Psoas muscle (tissue), 8 donors: ENCODE results near the gene QSOX2. TPM values are rescaled to one million over a fixed set of nuclear protein-coding genes. Genes with fewer than 3 reads are reported as not detected.

Experiments used
- ATAC-seq, 4 donors: fragments of 200-7000 bp; cut with Tn5 transposase; one replicate each; pipeline ENCODE4 v1.9.1; 2020; ENCODE audit warnings: moderate library complexity in 3 of 4, mild to moderate bottlenecking in 2 of 4
- DNase-seq, 2 donors: peaks; one replicate each; pipeline ENCODE4 v3.0.0-alpha.2; 2020
- H3K27ac ChIP-seq: fragments of 200-600 bp; one replicate; pipeline ENCODE4 v1.8.0; 2022
- H3K27me3 ChIP-seq, 3 donors: fragments of 200-600 bp in 1 of 3; one replicate each; pipeline versions ENCODE4 v1.6.1 to v1.8.0; 2013 to 2022; ENCODE audit warnings: low read length in 2 of 3, mild to moderate bottlenecking in 2 of 3, moderate library complexity in 1 of 3; ENCODE audit not compliant: insufficient read depth in 3 of 3
- H3K36me3 ChIP-seq, 2 donors: fragments of 200-600 bp in 1 of 2; one replicate each; pipeline versions ENCODE4 v1.6.1 to v1.8.0; 2013 to 2022; ENCODE audit warnings: low read depth in 1 of 2, mild to moderate bottlenecking in 1 of 2, moderate library complexity in 1 of 2; ENCODE audit not compliant: insufficient read depth in 1 of 2
- H3K4me1 ChIP-seq: fragments of 200-600 bp; one replicate; pipeline ENCODE4 v1.8.0; 2022
- H3K4me3 ChIP-seq: fragments of 200-600 bp; one replicate; pipeline ENCODE4 v1.8.0; 2022; ENCODE audit warnings: mild to moderate bottlenecking
- H3K9me3 ChIP-seq: fragments of 200-600 bp; one replicate; pipeline ENCODE4 v1.8.0; 2022
- WGBS, 3 donors: extraction: QIAGEN DNeasy Blood & Tissue Kit; methylation state at CpG; one replicate each; pipeline versions ENCODE4 v1.1.6 to v1.1.7; 2013; 5-methylcytosine and 5-hydroxymethylcytosine counted together
- intact Hi-C, 2 donors: fragments of 100-400 bp; cut with DNase I; formaldehyde crosslinking; loops; one replicate each; pipeline versions ENCODE4 v1.11.0 to v1.14.2; 2022
- polyA plus RNA-seq, 3 donors: library from polyadenylated mRNA; stranded (reverse); fragments of 200-250 nt; gene quantifications; one replicate each; pipeline ENCODE4 v1.2.3, GENCODE V29; 2013
- total RNA-seq, 4 donors: library from RNA; stranded (reverse); fragmentation: NEBNext Ultra II Directional in 2 of 4; extraction: Animal tissue kit (Norgen Biotek cat#: 25700) in 2 of 4; gene quantifications; one replicate each; pipeline versions ENCODE4 v1.2.1 to v1.2.4, GENCODE V29; 2021 to 2023
- TF ChIP-seq, protein P1 (sequence below): fragments of 200-600 bp; IDR thresholded peaks from one replicate; pipeline ENCODE4 v1.8.0; 2022; ENCODE audit warnings: antibody characterized with exemption
- donor health status: healthy with polysubstance abuse.
- donor health status: DM: no; HTN: no; CAD: no; lungs with moderate emphysema.
- donor health status: Bipolar disorder and iron deficiency.
- donor health status: healthy.
- donor health status: DM: yes; HTN: yes; CAD: no.
- donor health status: DM: no; HTN: no; CAD: no.
- donor health status: DM: no; HTN: no; CAD: no.
- donor health status: DM: yes; HTN: yes; CAD: no.

The QSOX2 gene
- total and polyA plus RNA-seq, 7 donors: 3.6 to 7.5 (median 5.6) TPM

DNA sequence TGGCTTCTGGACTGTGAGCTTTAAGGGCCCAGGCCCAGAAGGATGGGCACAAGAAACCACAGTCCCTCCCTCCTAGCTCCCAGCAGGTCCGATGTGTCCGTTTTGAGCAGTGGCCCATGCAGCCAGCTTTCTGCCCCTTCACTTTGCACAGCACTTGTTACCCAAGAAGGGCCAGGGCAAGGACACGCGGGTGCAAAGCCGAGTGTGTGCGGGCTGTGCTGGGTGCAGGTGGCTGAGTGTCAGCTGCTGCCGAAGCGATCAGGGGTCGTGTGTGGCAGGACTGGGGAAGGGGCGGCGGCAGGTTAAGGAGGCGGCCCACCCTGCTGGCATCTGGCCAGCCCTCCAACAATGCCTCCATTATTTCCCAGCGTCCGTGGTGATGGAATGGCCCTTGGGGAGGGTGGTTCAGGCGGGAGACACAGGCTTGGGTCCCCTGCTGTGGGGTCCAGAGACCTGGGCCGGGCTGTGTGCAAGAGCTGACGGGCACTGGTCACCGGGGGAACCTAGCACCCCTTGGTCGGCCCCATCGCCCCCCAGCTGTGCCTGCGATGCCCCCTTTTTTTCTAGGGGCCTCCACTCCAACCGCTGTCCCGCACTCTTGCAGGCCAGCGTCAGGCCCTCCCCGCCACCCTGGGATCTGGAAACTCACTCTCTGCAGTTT is 41.3 kb downstream of the QSOX2 start:
- ATAC-seq: no peak
- intact Hi-C loops: no loop called here

DNA sequence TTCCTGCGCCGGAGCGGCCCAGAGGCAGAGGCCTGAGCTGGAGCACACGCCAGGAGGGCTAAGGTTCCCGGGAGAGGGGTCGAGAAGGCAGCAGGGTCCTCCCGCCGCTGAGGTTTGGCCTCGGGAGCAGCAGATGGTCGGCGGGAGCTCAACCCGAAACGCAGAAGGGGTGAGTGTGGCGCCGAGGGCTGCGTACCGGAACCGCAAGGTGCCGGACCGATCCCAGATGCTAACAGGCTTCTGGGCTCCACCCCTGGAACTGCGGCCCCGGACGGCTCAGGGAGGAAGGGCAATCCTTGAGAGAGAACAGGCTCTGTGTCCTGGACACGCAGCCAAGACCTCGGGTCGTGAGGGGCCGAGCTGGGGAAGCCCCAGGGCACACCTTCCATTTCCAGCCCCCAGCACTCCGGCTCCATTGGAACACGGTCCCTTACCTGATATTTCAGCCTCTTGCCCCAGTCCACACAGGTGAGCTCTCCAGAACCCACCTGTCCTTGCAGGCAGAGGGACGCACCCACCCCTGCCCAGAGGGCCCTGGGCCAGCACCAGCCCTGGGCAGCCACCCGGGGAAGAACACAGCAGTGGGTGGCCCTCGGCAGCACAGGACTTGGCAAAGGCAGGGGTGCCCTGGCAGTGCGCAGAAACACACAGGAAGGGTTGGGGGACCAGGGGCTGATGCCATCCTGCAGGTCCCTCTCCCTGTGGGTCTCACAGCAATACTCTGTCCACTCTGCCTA is 42.0 kb downstream of the QSOX2 start:
- ATAC-seq: no peak
- H3K27me3 ChIP-seq: peaks cover 0 to 71% (median 44%) of the 10 kb centered on the region in 3 donors
- H3K27ac ChIP-seq: no peak overlapping the region

More for the DNA sequence above, 41.3 kb downstream of the QSOX2 start:
- no peak overlapping the region for H3K4me3 ChIP-seq
- WGBS, 3 donors: 39 to 55% (median 42%) methylated on average over 21 to 25 of the region's 25 CpGs
- TF ChIP-seq, protein P1, sequence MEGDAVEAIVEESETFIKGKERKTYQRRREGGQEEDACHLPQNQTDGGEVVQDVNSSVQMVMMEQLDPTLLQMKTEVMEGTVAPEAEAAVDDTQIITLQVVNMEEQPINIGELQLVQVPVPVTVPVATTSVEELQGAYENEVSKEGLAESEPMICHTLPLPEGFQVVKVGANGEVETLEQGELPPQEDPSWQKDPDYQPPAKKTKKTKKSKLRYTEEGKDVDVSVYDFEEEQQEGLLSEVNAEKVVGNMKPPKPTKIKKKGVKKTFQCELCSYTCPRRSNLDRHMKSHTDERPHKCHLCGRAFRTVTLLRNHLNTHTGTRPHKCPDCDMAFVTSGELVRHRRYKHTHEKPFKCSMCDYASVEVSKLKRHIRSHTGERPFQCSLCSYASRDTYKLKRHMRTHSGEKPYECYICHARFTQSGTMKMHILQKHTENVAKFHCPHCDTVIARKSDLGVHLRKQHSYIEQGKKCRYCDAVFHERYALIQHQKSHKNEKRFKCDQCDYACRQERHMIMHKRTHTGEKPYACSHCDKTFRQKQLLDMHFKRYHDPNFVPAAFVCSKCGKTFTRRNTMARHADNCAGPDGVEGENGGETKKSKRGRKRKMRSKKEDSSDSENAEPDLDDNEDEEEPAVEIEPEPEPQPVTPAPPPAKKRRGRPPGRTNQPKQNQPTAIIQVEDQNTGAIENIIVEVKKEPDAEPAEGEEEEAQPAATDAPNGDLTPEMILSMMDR: no peak
- no peak overlapping the region for H3K27ac ChIP-seq
- no peaks in the 10 kb centered on the region for H3K9me3 ChIP-seq
- H3K4me1 ChIP-seq: no peaks in the 10 kb centered on the region
- peaks cover 0 to 7% of the 10 kb centered on the region in 2 donors for H3K36me3 ChIP-seq
- H3K27me3 ChIP-seq: peaks cover 0 to 64% (median 44%) of the 10 kb centered on the region in 3 donors
- DNase-seq: no peak

DNA sequence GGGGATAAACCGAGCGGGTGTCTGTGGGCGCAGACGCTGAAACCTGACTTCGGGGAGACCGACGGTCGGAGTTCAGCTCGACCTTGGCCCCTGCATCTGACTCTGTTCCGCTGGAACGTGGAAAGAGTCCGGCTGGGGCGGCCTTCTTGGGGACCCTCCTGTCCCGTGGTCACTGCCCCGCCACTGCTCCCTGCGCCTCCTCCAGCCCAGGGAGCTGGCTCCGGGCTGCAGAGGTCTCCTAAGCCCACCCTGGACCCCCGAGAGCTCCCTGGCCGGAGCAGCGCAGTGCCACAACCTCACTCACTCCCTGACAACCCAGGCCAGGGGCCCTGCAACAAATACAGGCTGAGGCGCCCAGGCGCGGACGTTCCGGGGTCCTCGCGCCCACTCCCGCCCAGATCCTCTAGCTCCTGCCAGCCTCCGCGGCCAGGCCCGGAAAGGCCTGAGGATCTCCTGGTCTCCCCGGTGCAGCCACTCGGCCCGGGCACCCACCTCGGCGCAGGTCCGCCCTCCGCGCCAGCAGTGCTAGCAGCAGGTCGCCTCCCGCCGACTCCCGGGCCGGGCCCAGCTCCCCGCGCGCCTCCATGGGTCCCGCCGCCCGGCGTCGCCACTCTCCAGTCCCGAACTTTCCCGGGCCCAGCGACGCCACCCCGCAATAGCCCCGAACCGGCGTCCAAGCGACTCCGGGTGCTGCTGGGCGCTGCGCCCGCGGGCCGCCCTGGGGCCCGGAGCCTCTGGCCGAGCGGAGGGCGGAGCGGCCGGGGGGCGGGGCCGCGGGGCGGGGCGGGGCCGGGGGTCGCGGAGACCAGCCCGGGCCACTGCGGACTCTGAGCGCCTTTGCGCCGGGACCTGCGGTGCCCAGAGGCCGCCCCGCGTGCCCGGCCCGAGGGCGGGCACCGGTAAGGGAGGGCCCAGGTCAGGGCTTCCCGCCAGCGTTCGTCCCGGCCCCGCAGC is 42.9 kb downstream of the QSOX2 start:
- DNase-seq: no peak

More for the DNA sequence above, 42.0 kb downstream of the QSOX2 start:
- Histone ChIP-seq H3K4me3 (no peak overlapping the region), H3K9me3 (no peaks in the 10 kb centered on the region), H3K4me1 (no peaks in the 10 kb centered on the region), H3K36me3 (peaks cover 0 to 2% of the 10 kb centered on the region in 2 donors)
- 14 to 18% (median 18%) methylated on average over 30 to 33 of the region's 33 CpGs for WGBS, 3 donors
- intact Hi-C loops: no loop called here
- TF ChIP-seq, protein P1: no peak
- no peak for DNase-seq

More for the DNA sequence above, 42.9 kb downstream of the QSOX2 start:
- H3K4me3 ChIP-seq: no peak overlapping the region
- intact Hi-C loops: no loop called here
- H3K9me3 ChIP-seq: no peaks in the 10 kb centered on the region
- no peaks in the 10 kb centered on the region for H3K36me3 ChIP-seq
- H3K27ac ChIP-seq: no peak overlapping the region
- ATAC-seq: no peak
- 8 to 15% (median 11%) methylated on average over 59 to 99 of the region's 99 CpGs for WGBS, 3 donors
- TF ChIP-seq, protein P1: no peak
- H3K4me1 ChIP-seq: no peaks in the 10 kb centered on the region
- peaks cover 0 to 79% (median 49%) of the 10 kb centered on the region in 3 donors for H3K27me3 ChIP-seq
